HepG2 (cell line): ENCODE results near the gene SYT17. TPM values are rescaled to one million over a fixed set of nuclear protein-coding genes. Genes with fewer than 3 reads are reported as not detected.
A peak's percentile ranks its signal among the peaks of the same experiment; 100 is the strongest.

Source experiments
- ATF3 ChIP-seq: sonication (generic); formaldehyde crosslinking; IDR thresholded peaks from 2 replicates; pipeline ENCODE4 v1.4.0; 2020; ENCODE audit warnings: missing genetic modification reagents
- CENPX ChIP-seq: sonication (generic); formaldehyde crosslinking; IDR thresholded peaks from 2 replicates; pipeline ENCODE4 v1.9.0; 2021; ENCODE audit warnings: mild to moderate bottlenecking, missing genetic modification reagents, moderate library complexity
- FOXC1 ChIP-seq: sonication (generic); formaldehyde crosslinking; IDR thresholded peaks from 2 replicates; pipeline ENCODE4 v1.8.0; 2022; ENCODE audit warnings: mild to moderate bottlenecking, missing genetic modification reagents, borderline replicate concordance
- FOXO4 ChIP-seq: sonication (generic); formaldehyde crosslinking; conservative IDR thresholded peaks from 2 replicates; pipeline ENCODE4 v1.8.1; 2023; ENCODE audit warnings: missing genetic modification reagents
- GMEB1 ChIP-seq: sonication (generic); formaldehyde crosslinking; IDR thresholded peaks from 2 replicates; pipeline ENCODE4 v1.5.1; 2020; ENCODE audit warnings: missing genetic modification reagents, mild to moderate bottlenecking, borderline replicate concordance
- GMEB2 ChIP-seq: IDR thresholded peaks from 2 replicates; pipeline ENCODE4 v1.6.1; 2016; ENCODE audit warnings: missing biosample characterization, missing genetic modification reagents, low read depth
- HNF4A ChIP-seq: sonication (generic); formaldehyde crosslinking; IDR thresholded peaks from 2 replicates; pipeline ENCODE4 v1.4.0; 2020; ENCODE audit warnings: missing genetic modification reagents
- KLF12 ChIP-seq: sonication (generic); formaldehyde crosslinking; IDR thresholded peaks from 2 replicates; pipeline ENCODE4 v1.4.0; 2020; ENCODE audit warnings: missing genetic modification reagents, borderline replicate concordance
- MAFG ChIP-seq: sonication (generic); formaldehyde crosslinking; IDR thresholded peaks from 2 replicates; pipeline ENCODE4 v1.5.1; 2020; ENCODE audit warnings: mild to moderate bottlenecking, missing genetic modification reagents
- NFYC ChIP-seq: IDR thresholded peaks from 2 replicates; pipeline ENCODE4 v1.6.1; 2016; ENCODE audit warnings: missing genetic modification reagents, missing compliant biosample characterization
- PCBP2 ChIP-seq: fragments of 200-400 bp; formaldehyde crosslinking; optimal IDR thresholded peaks from 2 replicates; pipeline ENCODE3; 2018; ENCODE audit warnings: low read length, low read depth; ENCODE audit not compliant: poor library complexity, severe bottlenecking
- SP2 ChIP-seq: sonication (generic); formaldehyde crosslinking; IDR thresholded peaks from 2 replicates; pipeline ENCODE4 v1.5.1; 2020; ENCODE audit warnings: mild to moderate bottlenecking, missing genetic modification reagents
- ZBTB33 ChIP-seq: sonication (generic); formaldehyde crosslinking; IDR thresholded peaks from 2 replicates; pipeline ENCODE4 v1.4.0; 2020; ENCODE audit warnings: missing genetic modification reagents
- ZC3H13 ChIP-seq: sonication (generic); formaldehyde crosslinking; IDR thresholded peaks from 2 replicates; pipeline ENCODE4 v1.8.1; 2023; ENCODE audit warnings: mild to moderate bottlenecking, missing genetic modification reagents, moderate library complexity
- ZNF562 ChIP-seq: sonication (generic); formaldehyde crosslinking; IDR thresholded peaks from 2 replicates; pipeline ENCODE4 v1.8.0; 2022; ENCODE audit warnings: missing genetic modification reagents, borderline replicate concordance
- ZNF782 ChIP-seq: sonication (generic); formaldehyde crosslinking; IDR thresholded peaks from 2 replicates; pipeline ENCODE4 v1.4.0; 2020; ENCODE audit warnings: missing genetic modification reagents, mild to moderate bottlenecking, borderline replicate concordance
- ZNF788 ChIP-seq: sonication (generic); formaldehyde crosslinking; IDR thresholded peaks from 2 replicates; pipeline ENCODE4 v1.5.0; 2020; ENCODE audit warnings: mild to moderate bottlenecking, missing genetic modification reagents, borderline replicate concordance
- ZXDC ChIP-seq: sonication (generic); formaldehyde crosslinking; IDR thresholded peaks from 2 replicates; pipeline ENCODE4 v1.5.0; 2020; ENCODE audit warnings: mild to moderate bottlenecking, missing genetic modification reagents
- polyA plus RNA-seq, 8 experiments: library from polyadenylated mRNA; depleted of rRNA in 3 of 8; stranded (reverse) in 7 of 8; unstranded in 1 of 8; fragments of >200 nt; fragmentation: Illumina TruSeq in 4 of 8; extraction: Trizol in 4 of 8; gene quantifications; 2 replicates each; pipeline versions ENCODE4 v1.2.1 to v1.2.3, GENCODE V29; 2011 to 2016; ENCODE audit warnings: low read depth in 4 of 8, missing spikeins in 1 of 8, mixed read lengths in 1 of 8; ENCODE audit not compliant: insufficient read depth in 1 of 8
- total RNA-seq, 5 experiments: library from RNA; depleted of rRNA; stranded (reverse); fragments of >200 nt; fragmentation: Illumina TruSeq; extraction: Trizol; gene quantifications; 2 replicates each; pipeline ENCODE4 v1.2.3, GENCODE V29; 2016; ENCODE audit warnings: low read depth in 1 of 5

The SYT17 gene
- total and polyA plus RNA-seq, 2 of the 13 experiments (the other 11 are each of a cell fraction or from before 2014, with no cell fraction given) = 0.44 TPM; not detected in 1

- no peak for TF ChIP-seq MAFG
- TF ChIP-seq NFYC = no peak
- no peak for TF ChIP-seq KLF12 (CRISPR knock-in tag)
- no peak for TF ChIP-seq ZNF782 (CRISPR knock-in tag)
- no peak for TF ChIP-seq ZXDC
- TF ChIP-seq FOXC1 (CRISPR knock-in tag) = no peak
- TF ChIP-seq PCBP2 = peak; percentile 33
- no peak for TF ChIP-seq ATF3 (CRISPR knock-in tag)
- TF ChIP-seq GMEB2 (CRISPR knock-in tag) = no peak
- no peak for TF ChIP-seq ZNF562
- TF ChIP-seq ZNF788 = no peak
- no peak for TF ChIP-seq ZBTB33 (CRISPR knock-in tag)
- TF ChIP-seq ZC3H13 (CRISPR knock-in tag) = 0 out of 2 replicates have a peak, but pooled peaks have one; percentile 46
- no peak for TF ChIP-seq CENPX (CRISPR knock-in tag)
- TF ChIP-seq FOXO4 (CRISPR knock-in tag) = no peak
- TF ChIP-seq GMEB1 (CRISPR knock-in tag) = no peak
- TF ChIP-seq SP2 = no peak
- TF ChIP-seq HNF4A (CRISPR knock-in tag) = 0 out of 2 replicates have a peak, but pooled peaks have one; percentile 4
Measured at GRCh38 chr16:19130852-19131824, 36.9 kb upstream of the SYT17 start (continued).
